Globus pallidus (tissue), 1 donor: ENCODE results near the gene UBA3.

Experiments used
- DNase-seq: peaks from one replicate; pipeline ENCODE4 v3.0.0-alpha.2; 2015; ENCODE audit warnings: low spot score

UBA3 gene

GRCh38 chr3:69065318-69065964 lies 14.7 kb downstream of the UBA3 start:
- DNase-seq = no peak

- no peak for DNase-seq
Observed at GRCh38 chr3:69063636-69064035, 16.5 kb downstream of the UBA3 start.

DNA sequence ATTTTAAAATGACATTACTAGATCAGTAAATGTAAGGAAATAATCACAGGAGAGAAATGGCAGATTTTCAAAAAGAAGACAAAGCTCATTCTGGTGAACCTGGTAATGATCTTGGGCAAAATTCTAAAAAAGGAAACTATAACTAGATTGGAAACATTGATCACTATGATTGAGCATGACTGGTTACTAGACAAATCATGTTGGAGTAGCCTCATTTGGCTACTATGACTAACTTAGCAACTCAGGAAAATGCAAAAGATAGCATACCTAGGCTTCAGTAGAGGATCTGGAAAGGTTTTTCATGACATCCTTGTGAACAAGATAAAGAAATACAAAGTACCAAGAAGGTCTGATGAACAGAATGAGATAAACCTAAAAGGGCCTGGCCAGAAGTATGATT lies 20.5 kb downstream of the UBA3 start:
- no peak for DNase-seq

- DNase-seq = no peak
Observed at GRCh38 chr3:69058947-69059224, 21.3 kb downstream of the UBA3 start.

- no peak for DNase-seq
Observed at GRCh38 chr3:69058180-69058946, 21.8 kb downstream of the UBA3 start.

- no peak for DNase-seq
Observed at GRCh38 chr3:69052472-69052898, 27.7 kb downstream of the UBA3 start.

- peak; percentile 97 for DNase-seq
Observed at GRCh38 chr3:69051756-69052471, 28.3 kb downstream of the UBA3 start, which contains the start of gene TMF1. Gene TMF1 (minus strand): TSS chr3:69052333. CDS start chr3:69052086, 247 bp downstream.

DNA sequence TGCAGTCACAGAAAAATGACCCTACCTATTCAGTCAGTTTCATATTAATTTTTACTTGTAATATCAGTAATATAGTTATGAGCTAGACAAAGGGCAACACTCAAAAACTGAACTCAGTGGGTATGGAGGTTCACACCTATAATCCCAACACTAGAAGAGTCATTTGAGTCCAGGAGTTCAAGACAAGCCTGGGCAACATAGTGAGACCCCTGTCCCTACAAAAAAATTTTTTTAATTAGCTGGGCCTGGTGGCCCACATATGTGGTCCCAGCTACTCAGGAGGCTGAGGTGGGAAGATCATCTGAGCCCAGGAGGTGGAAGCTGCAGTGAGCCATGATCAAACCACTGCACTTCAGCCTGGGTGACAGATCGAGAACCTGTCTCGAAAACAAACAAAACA lies 31.2 kb downstream of the UBA3 start:
- no peak for DNase-seq

- no peak for DNase-seq
Observed at GRCh38 chr3:69044608-69045007, 35.6 kb downstream of the UBA3 start.

GRCh38 chr3:69033470-69033869 lies 46.7 kb downstream of the UBA3 start:
- DNase-seq = no peak

- no peak for DNase-seq
Observed at GRCh38 chr3:69032737-69033136, 47.4 kb downstream of the UBA3 start.

- no peak for DNase-seq
Observed at GRCh38 chr3:69032142-69032541, 48.0 kb downstream of the UBA3 start.

DNA sequence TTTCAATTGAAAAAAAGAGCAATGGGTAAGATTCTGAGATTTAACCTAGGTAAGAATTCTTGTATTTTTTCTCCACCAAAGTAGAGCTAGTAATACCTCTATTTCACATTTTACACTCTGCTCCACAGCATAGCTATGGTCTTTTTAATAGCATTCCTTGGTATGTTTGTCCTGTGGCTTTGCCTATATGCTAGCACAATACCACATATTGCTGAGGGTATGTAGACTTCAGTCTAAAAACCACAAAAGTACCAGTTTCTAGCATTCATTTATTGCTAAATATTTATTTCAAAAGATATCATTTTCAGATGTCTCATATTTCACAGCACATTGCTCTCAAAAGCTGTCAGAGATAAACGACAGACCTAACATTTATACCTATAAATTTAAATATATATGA lies 48.5 kb downstream of the UBA3 start:
- DNase-seq = no peak

DNA sequence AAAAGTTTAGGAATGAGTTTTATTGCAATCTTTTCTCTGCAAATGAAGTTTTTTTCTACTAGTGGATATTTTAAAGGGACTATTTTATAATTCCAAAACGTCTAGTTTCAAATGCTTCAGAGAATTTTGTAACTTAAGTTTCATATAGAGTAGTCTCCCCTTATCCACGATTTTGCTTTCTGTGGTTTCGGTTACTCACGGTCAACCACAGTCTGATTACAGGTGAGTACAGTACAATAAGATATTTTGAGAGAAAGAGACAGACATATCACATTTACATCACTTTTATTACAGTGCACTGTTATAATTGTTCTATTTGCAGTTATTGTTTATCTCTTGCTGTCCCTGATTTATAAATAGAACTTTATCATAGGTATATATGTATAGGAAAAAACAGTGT lies 59.3 kb downstream of the UBA3 start:
- no peak for DNase-seq

GRCh38 chr3:69020424-69020823 lies 59.7 kb downstream of the UBA3 start:
- no peak for DNase-seq

GRCh38 chr3:69016901-69017300 lies 63.3 kb downstream of the UBA3 start:
- DNase-seq = no peak

- DNase-seq = no peak
Observed at GRCh38 chr3:69016102-69016501, 64.1 kb downstream of the UBA3 start.

GRCh38 chr3:69014022-69014580 lies 66.1 kb downstream of the UBA3 start:
- DNase-seq = no peak

DNA sequence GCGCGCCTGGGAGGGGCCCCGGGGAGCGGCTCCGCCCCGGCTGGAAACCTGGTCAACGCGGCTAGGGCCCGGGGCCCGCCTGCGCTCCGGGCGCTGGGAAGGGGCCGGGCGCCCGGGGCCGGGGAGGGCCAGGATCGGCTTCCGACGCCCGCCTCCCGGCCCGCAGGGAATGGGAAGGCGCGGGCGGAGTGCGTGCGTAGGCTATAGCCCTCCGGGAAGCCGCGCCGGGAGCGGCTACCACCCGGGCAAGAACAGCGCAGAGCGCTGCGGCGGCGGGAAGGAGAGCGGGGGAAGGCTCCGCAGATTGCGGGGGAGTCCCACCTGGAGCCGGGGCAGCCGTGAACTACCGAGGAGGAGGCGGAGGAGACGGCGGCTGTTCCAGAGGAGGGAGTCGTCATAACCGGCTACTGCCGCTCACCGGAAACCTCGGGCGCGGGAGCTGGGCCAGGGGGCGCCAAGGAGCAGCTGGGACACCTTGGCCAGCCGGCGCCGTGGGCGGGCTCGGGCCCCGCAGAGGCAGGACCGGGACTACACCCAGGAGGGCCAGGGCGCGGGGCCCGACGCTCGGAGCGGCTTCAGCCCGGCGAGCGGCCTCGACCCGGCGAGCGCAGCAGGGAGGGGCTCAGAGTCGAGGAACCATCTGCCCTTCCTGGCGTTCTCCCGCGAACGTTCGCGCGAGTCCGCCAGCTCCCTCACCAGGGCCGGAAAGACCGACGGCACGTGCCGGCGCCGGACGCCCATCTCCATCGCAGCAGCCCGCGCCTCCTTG lies 66.7 kb downstream of the UBA3 start, which contains the start of gene EOGT:
EOGT (minus strand) TSS at position 432 of the 769 bp plus-strand sequence. CDS start 3,838 bp downstream, outside the sequence.
- DNase-seq = peak; percentile 76

DNA sequence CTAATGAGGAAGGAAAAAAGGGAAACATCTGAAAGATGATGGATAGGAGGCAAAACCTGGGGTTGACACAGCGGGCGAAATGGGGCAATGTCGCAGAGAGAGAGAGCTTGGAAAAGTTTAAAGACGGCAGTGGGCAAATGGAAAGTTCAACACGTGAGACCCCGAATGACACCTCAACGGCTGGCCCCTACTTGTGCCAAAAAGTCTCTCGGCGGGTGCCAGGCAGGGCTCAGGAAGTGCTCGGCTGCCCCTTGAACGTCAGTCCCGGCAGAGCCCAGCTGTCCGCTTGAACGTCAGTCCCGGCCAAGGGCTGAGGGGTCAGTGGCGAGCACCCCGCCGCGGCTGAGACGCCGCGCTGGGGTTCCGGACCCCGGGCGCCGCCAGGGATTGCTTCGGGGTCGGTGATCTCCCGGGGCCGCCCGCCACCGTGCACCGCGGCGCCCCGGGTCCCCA lies 67.3 kb downstream of the UBA3 start:
- peak; percentile 47 for DNase-seq

DNA sequence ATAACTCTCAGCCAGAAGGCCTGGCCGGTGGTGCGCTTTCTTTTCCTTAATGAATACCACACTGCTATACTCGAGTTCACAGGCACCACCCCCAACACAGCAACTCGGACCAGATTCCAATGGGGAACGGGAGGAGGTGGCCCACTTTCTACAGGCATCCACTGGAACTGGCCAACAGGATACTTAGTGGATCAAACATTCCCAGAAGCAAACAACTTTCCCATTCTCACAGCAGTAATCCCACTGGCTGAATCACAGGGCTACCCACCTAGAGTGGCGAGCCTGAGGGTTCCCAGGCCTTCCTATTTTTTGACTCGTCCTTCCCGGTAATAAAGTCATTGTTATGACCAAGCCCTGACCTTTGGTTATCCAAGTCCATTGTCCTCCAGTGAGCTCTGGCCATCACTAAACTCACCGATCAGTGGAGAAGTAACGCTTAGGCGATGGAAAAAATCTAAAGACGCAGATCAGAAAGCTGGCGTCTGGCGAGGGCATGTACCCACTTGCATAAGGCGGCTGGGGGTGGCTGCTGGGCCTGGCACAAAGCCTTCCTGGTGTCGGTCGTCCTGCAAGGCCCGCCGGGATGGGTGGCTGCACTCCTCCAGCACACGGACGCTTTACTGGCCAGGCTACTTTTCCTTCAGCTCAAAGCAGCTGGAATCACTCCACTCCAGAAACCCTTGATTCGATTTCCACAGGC lies 67.9 kb downstream of the UBA3 start:
- no peak for DNase-seq
